Measurements from ENCODE around the gene BSG.

The BSG gene

GRCh38 chr19:632579-633067 is 60.2 kb downstream of the BSG start:
- H3K4me3 ChIP-seq (ENCODE audit: low read length) = peak overlapping the region; percentile 79
- no peak for TF ChIP-seq ZNF274 (IDR thresholded peaks at IDR 0.05; ENCODE audit: low read depth, low read length)
